HEK293 (cell line): ENCODE measurements around the gene HOXA4.

Experiments
- HOXD13 ChIP-seq: sonication (generic); formaldehyde crosslinking; IDR thresholded peaks from 2 replicates; pipeline ENCODE4 v1.8.0; 2022; ENCODE audit warnings: missing genetic modification reagents, borderline replicate concordance
- REPIN1 ChIP-seq: fragments of 450-650 bp; formaldehyde crosslinking; IDR thresholded peaks from 2 replicates; pipeline ENCODE4 v1.5.1; 2017; ENCODE audit warnings: missing biosample characterization, missing genetic modification characterization, low read depth
- ZBTB10 ChIP-seq: fragments of 450-650 bp; formaldehyde crosslinking; IDR thresholded peaks from 2 replicates; pipeline ENCODE4 v1.5.1; 2016; ENCODE audit warnings: missing biosample characterization, missing genetic modification characterization
- ZBTB26 ChIP-seq: fragments of 450-650 bp; formaldehyde crosslinking; optimal IDR thresholded peaks from 2 replicates; pipeline ENCODE3; 2016; ENCODE audit warnings: missing biosample characterization, mild to moderate bottlenecking, missing genetic modification characterization
- ZNF18 ChIP-seq: fragments of 450-650 bp; formaldehyde crosslinking; IDR thresholded peaks from 2 replicates; pipeline ENCODE4 v1.5.1; 2016; ENCODE audit warnings: missing biosample characterization, missing genetic modification characterization
- ZNF19 ChIP-seq: fragments of 450-650 bp; formaldehyde crosslinking; IDR thresholded peaks from 2 replicates; pipeline ENCODE4; 2016; ENCODE audit warnings: missing biosample characterization, missing genetic modification characterization, low read depth
- ZNF24 ChIP-seq: fragments of 450-650 bp; formaldehyde crosslinking; IDR thresholded peaks from 2 replicates; pipeline ENCODE4 v1.5.1; 2016; ENCODE audit warnings: missing biosample characterization, missing genetic modification characterization
- TF ChIP-seq, protein P1 (sequence below): fragments of 450-650 bp; formaldehyde crosslinking; IDR thresholded peaks from 2 replicates; pipeline ENCODE4 v1.5.1; 2016; ENCODE audit warnings: missing biosample characterization, missing genetic modification characterization
- TF ChIP-seq, protein P2 (sequence below): fragments of 450-650 bp; IDR thresholded peaks from 2 replicates; pipeline ENCODE4 v1.5.1; 2018; ENCODE audit warnings: missing biosample characterization, mild to moderate bottlenecking, missing genetic modification characterization
- TF ChIP-seq, protein P3 (sequence below): fragments of 450-650 bp; formaldehyde crosslinking; IDR thresholded peaks from 2 replicates; pipeline ENCODE4 v1.5.1; 2016; ENCODE audit warnings: missing biosample characterization, missing genetic modification characterization

DNA sequence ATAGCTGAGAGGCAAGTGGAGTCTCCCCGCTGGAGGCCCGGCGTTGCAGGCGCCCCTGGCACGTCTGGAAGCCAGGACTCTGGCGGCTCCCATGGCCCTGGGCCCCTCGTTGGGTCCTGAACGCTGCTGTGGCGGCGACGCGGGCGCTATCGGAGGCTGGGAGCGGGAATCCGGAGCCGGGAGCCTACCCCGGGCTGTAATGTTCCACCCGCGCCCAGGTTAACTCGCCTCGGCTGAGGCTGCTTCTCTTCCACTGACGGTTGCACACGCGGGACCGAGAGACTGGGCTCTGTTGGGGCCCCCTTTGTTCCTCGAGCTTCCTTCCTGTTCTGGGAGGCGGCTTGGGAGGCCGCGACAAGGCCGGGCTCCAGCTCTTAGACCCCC, 14.2 kb upstream of the HOXA4 start:
- TF ChIP-seq, protein P1, sequence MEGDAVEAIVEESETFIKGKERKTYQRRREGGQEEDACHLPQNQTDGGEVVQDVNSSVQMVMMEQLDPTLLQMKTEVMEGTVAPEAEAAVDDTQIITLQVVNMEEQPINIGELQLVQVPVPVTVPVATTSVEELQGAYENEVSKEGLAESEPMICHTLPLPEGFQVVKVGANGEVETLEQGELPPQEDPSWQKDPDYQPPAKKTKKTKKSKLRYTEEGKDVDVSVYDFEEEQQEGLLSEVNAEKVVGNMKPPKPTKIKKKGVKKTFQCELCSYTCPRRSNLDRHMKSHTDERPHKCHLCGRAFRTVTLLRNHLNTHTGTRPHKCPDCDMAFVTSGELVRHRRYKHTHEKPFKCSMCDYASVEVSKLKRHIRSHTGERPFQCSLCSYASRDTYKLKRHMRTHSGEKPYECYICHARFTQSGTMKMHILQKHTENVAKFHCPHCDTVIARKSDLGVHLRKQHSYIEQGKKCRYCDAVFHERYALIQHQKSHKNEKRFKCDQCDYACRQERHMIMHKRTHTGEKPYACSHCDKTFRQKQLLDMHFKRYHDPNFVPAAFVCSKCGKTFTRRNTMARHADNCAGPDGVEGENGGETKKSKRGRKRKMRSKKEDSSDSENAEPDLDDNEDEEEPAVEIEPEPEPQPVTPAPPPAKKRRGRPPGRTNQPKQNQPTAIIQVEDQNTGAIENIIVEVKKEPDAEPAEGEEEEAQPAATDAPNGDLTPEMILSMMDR (tag by site-specific recombination): no peak
- TF ChIP-seq ZNF18 (tag by site-specific recombination) (no peak), HOXD13 (CRISPR knock-in tag) (no peak), ZNF24 (tag by site-specific recombination) (no peak), ZNF19 (tag by site-specific recombination) (no peak), REPIN1 (no peak), ZBTB10 (tag by site-specific recombination) (no peak), ZBTB26 (tag by site-specific recombination) (no peak)
- TF ChIP-seq, protein P2, sequence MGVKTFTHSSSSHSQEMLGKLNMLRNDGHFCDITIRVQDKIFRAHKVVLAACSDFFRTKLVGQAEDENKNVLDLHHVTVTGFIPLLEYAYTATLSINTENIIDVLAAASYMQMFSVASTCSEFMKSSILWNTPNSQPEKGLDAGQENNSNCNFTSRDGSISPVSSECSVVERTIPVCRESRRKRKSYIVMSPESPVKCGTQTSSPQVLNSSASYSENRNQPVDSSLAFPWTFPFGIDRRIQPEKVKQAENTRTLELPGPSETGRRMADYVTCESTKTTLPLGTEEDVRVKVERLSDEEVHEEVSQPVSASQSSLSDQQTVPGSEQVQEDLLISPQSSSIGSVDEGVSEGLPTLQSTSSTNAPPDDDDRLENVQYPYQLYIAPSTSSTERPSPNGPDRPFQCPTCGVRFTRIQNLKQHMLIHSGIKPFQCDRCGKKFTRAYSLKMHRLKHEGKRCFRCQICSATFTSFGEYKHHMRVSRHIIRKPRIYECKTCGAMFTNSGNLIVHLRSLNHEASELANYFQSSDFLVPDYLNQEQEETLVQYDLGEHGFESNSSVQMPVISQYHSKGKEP: no peak
- TF ChIP-seq, protein P3, sequence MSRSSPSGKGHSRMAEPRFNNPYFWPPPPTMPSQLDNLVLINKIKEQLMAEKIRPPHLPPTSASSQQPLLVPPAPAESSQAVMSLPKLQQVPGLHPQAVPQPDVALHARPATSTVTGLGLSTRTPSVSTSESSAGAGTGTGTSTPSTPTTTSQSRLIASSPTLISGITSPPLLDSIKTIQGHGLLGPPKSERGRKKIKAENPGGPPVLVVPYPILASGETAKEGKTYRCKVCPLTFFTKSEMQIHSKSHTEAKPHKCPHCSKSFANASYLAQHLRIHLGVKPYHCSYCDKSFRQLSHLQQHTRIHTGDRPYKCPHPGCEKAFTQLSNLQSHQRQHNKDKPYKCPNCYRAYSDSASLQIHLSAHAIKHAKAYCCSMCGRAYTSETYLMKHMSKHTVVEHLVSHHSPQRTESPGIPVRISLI (tag by site-specific recombination): no peak
